Hematopoietic multipotent progenitor cell treated with erythropoietin and hydrocortisone succinate and interleukin-3 and kit ligand, for 8 days (in vitro differentiated cells): ENCODE results near the gene PPCS.

Experiments used
- DNase-seq: peaks from one replicate; pipeline ENCODE4 v3.0.0-alpha.2; 2015

Gene PPCS

GRCh38 chr1:42456010-42456753, at the start of gene PPCS, which contains the start of gene ZMYND12:
TSS of gene PPCS (plus strand) at chr1:42456543. CDS start at chr1:42456566, 23 bp downstream.
TSS of gene ZMYND12 (minus strand) at chr1:42456022. CDS start at chr1:42455997, 25 bp downstream.
- peak; percentile 88 for DNase-seq

- DNase-seq, result no peak
These were observed 41.5 kb upstream of the PPCS start for GRCh38 chr1:42414551-42415496.

- no peak for DNase-seq
These were observed 39.2 kb upstream of the PPCS start for GRCh38 chr1:42417166-42417565.

GRCh38 chr1:42418516-42418915, 37.8 kb upstream of the PPCS start:
- DNase-seq, result no peak

GRCh38 chr1:42419126-42419821, 37.1 kb upstream of the PPCS start:
- DNase-seq, result no peak

- DNase-seq, result no peak
These were observed 36.2 kb upstream of the PPCS start for GRCh38 chr1:42420121-42420520.

- DNase-seq, result peak; percentile 16
These were observed 35.3 kb upstream of the PPCS start for GRCh38 chr1:42420911-42421585.

GRCh38 chr1:42422737-42423136, 33.6 kb upstream of the PPCS start:
- no peak for DNase-seq

GRCh38 chr1:42423681-42424080, 32.7 kb upstream of the PPCS start:
- no peak for DNase-seq

- DNase-seq, result no peak
These were observed 32.1 kb upstream of the PPCS start for GRCh38 chr1:42424201-42424600.

- DNase-seq, result no peak
These were observed 29.1 kb upstream of the PPCS start for GRCh38 chr1:42427240-42427639.

GRCh38 chr1:42429603-42430002, 26.7 kb upstream of the PPCS start:
- no peak for DNase-seq

GRCh38 chr1:42430286-42431135, 25.8 kb upstream of the PPCS start:
- DNase-seq, result no peak

- DNase-seq, result no peak
These were observed 24.8 kb upstream of the PPCS start for GRCh38 chr1:42431514-42431913.

- no peak for DNase-seq
These were observed 23.6 kb upstream of the PPCS start for GRCh38 chr1:42432714-42433113.

GRCh38 chr1:42433369-42433768, 23.0 kb upstream of the PPCS start:
- DNase-seq, result no peak

- DNase-seq, result no peak
These were observed 22.0 kb upstream of the PPCS start for GRCh38 chr1:42434340-42434739.

GRCh38 chr1:42439940-42440339, 16.4 kb upstream of the PPCS start:
- DNase-seq, result no peak

- no peak for DNase-seq
These were observed 13.7 kb upstream of the PPCS start for GRCh38 chr1:42442662-42443061.

- DNase-seq, result peak; percentile 62
These were observed 7.1 kb upstream of the PPCS start for GRCh38 chr1:42449256-42449655.

GRCh38 chr1:42450061-42450460, 6.3 kb upstream of the PPCS start:
- DNase-seq, result no peak

- no peak for DNase-seq
These were observed 3.0 kb upstream of the PPCS start for GRCh38 chr1:42453386-42453785.
